ENCODE measurements around the gene CD5L. TPM values are rescaled to one million over a fixed set of nuclear protein-coding genes. Genes with fewer than 3 reads are reported as not detected.

CD5L gene
- polyA plus RNA-seq, 1 donor from 2014 or later, result not detected

DNA sequence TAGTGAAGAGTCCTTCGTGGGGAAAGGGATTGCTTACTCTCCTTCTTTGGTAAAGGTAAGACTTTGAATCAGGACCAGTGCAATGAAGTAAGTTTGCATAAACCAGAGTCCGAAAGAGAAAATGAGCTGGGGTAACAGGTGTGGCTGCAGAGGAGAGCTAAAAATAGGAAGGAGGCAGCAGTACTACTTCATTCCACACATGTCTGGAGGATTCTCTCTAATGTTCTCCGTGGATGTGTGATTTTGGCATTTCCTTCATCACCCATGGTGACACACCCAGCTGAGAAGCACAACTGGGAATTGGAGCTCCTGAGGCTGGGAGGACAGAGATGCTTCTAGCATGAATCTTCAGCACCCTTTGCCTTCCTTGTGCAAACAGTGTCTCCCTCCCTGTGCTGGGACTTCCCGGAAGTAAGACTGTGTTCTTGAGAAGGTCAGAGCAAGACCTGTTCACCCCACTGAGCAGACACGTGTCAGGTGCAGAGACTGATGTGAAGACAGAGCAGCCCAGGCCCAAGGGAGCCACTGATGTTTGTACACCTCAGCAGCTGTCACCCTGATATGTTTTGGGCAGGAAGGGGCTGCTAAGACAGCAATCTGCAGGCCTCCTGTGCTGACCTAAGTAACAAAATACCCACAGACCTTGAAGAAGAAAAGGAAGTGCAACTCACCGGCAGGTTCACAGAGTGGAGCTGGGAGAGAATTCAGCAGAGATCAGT is 35.0 kb downstream of the CD5L start:
- Histone ChIP-seq H3K79me2 (replicated peaks; ENCODE audit: insufficient read depth, low read length) (no peaks in the 10 kb centered on the region), H3K9ac (ENCODE audit: low read length) (no peak overlapping the region), H3K4me3 (ENCODE audit: low read length) (no peak overlapping the region), H3K4me2 (ENCODE audit: low read length) (no peak overlapping the region), H4K20me1 (ENCODE audit: insufficient read depth) (no peaks in the 10 kb centered on the region), H3K9me3 (ENCODE audit: low read length) (no peaks in the 10 kb centered on the region), H3F3A (ENCODE audit: insufficient read depth, low read length, poor library complexity, severe bottlenecking) (no peaks in the 10 kb centered on the region), H2AFZ (ENCODE audit: low read depth, low read length) (no peak overlapping the region), H3K27me3 (ENCODE audit: insufficient read depth, low read depth, low read length) (no peaks in the 10 kb centered on the region), H3K27ac (ENCODE audit: low read length) (no peak overlapping the region), H3K36me3 (ENCODE audit: insufficient read depth, low read length) (no peaks in the 10 kb centered on the region), H3K9me2 (ENCODE audit: insufficient read depth, low read length) (no peaks in the 10 kb centered on the region)
- TF ChIP-seq POLR2AphosphoS5 (IDR thresholded peaks at IDR 0.05), result no peak
- TF ChIP-seq RAD21 (conservative IDR thresholded peaks at IDR 0.05), result no peak
- TF ChIP-seq MXI1 (conservative IDR thresholded peaks at IDR 0.05; ENCODE audit: poor library complexity, severe bottlenecking), result no peak
- TF ChIP-seq EZH2 (IDR thresholded peaks at IDR 0.05; ENCODE audit: borderline replicate concordance, insufficient read depth, low read length, poor library complexity, severe bottlenecking), result no peak
- TF ChIP-seq TAF1 (IDR thresholded peaks at IDR 0.05; ENCODE audit: low read depth), result no peak
- TF ChIP-seq SMC3 (conservative IDR thresholded peaks at IDR 0.05; ENCODE audit: poor library complexity), result no peak
- TF ChIP-seq, protein P1, sequence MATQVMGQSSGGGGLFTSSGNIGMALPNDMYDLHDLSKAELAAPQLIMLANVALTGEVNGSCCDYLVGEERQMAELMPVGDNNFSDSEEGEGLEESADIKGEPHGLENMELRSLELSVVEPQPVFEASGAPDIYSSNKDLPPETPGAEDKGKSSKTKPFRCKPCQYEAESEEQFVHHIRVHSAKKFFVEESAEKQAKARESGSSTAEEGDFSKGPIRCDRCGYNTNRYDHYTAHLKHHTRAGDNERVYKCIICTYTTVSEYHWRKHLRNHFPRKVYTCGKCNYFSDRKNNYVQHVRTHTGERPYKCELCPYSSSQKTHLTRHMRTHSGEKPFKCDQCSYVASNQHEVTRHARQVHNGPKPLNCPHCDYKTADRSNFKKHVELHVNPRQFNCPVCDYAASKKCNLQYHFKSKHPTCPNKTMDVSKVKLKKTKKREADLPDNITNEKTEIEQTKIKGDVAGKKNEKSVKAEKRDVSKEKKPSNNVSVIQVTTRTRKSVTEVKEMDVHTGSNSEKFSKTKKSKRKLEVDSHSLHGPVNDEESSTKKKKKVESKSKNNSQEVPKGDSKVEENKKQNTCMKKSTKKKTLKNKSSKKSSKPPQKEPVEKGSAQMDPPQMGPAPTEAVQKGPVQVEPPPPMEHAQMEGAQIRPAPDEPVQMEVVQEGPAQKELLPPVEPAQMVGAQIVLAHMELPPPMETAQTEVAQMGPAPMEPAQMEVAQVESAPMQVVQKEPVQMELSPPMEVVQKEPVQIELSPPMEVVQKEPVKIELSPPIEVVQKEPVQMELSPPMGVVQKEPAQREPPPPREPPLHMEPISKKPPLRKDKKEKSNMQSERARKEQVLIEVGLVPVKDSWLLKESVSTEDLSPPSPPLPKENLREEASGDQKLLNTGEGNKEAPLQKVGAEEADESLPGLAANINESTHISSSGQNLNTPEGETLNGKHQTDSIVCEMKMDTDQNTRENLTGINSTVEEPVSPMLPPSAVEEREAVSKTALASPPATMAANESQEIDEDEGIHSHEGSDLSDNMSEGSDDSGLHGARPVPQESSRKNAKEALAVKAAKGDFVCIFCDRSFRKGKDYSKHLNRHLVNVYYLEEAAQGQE (IDR thresholded peaks at IDR 0.05; ENCODE audit: borderline replicate concordance), result no peak
- TF ChIP-seq EP300 (conservative IDR thresholded peaks at IDR 0.05; ENCODE audit: poor library complexity, severe bottlenecking), result no peak
- TF ChIP-seq, protein P2, sequence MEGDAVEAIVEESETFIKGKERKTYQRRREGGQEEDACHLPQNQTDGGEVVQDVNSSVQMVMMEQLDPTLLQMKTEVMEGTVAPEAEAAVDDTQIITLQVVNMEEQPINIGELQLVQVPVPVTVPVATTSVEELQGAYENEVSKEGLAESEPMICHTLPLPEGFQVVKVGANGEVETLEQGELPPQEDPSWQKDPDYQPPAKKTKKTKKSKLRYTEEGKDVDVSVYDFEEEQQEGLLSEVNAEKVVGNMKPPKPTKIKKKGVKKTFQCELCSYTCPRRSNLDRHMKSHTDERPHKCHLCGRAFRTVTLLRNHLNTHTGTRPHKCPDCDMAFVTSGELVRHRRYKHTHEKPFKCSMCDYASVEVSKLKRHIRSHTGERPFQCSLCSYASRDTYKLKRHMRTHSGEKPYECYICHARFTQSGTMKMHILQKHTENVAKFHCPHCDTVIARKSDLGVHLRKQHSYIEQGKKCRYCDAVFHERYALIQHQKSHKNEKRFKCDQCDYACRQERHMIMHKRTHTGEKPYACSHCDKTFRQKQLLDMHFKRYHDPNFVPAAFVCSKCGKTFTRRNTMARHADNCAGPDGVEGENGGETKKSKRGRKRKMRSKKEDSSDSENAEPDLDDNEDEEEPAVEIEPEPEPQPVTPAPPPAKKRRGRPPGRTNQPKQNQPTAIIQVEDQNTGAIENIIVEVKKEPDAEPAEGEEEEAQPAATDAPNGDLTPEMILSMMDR (IDR thresholded peaks at IDR 0.05; ENCODE audit: poor library complexity, severe bottlenecking), result no peak

DNA sequence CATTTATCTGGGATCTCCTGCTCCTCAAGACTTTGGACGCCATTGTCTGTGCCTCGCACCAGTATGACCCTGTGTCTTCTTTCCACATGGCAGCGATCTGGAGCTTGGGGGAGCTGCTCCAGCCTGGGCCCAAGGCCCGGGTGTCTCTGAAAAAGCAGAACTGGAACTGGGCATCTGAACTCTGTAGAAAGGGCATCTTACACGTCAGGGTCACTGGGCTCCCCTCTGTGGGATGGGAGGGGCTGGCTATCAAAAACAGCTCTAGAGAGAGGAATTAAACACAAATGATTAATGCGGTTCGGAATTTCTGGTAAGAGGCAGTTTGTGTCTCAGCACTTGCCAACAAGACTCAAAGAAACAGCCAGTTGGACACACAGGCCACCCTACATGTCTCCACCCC is 37.8 kb downstream of the CD5L start:
- no peaks in the 10 kb centered on the region for H3F3A ChIP-seq (ENCODE audit: insufficient read depth, low read length, poor library complexity, severe bottlenecking)
- no peaks in the 10 kb centered on the region for H3K79me2 ChIP-seq (replicated peaks; ENCODE audit: insufficient read depth, low read length)
- no peak overlapping the region for H3K9ac ChIP-seq (ENCODE audit: low read length)
- no peaks in the 10 kb centered on the region for H3K27me3 ChIP-seq (ENCODE audit: insufficient read depth, low read depth, low read length)
- no peak overlapping the region for H3K4me2 ChIP-seq (ENCODE audit: low read length)
- H3K36me3 ChIP-seq (ENCODE audit: insufficient read depth, low read length), result no peaks in the 10 kb centered on the region
- no peaks in the 10 kb centered on the region for H3K9me2 ChIP-seq (ENCODE audit: insufficient read depth, low read length)
- TF ChIP-seq SMC3 (conservative IDR thresholded peaks at IDR 0.05; ENCODE audit: poor library complexity) (no peak), POLR2AphosphoS5 (IDR thresholded peaks at IDR 0.05) (no peak), RAD21 (conservative IDR thresholded peaks at IDR 0.05) (no peak), TAF1 (IDR thresholded peaks at IDR 0.05; ENCODE audit: low read depth) (no peak), EP300 (conservative IDR thresholded peaks at IDR 0.05; ENCODE audit: poor library complexity, severe bottlenecking) (no peak), EZH2 (IDR thresholded peaks at IDR 0.05; ENCODE audit: borderline replicate concordance, insufficient read depth, low read length, poor library complexity, severe bottlenecking) (no peak), MXI1 (conservative IDR thresholded peaks at IDR 0.05; ENCODE audit: poor library complexity, severe bottlenecking) (no peak)
- TF ChIP-seq, protein P1 (IDR thresholded peaks at IDR 0.05; ENCODE audit: borderline replicate concordance), result no peak
- TF ChIP-seq, protein P2 (IDR thresholded peaks at IDR 0.05; ENCODE audit: poor library complexity, severe bottlenecking), result no peak
- H2AFZ ChIP-seq (ENCODE audit: low read depth, low read length), result no peak overlapping the region
- no peak overlapping the region for H3K4me3 ChIP-seq (ENCODE audit: low read length)
- no peaks in the 10 kb centered on the region for H4K20me1 ChIP-seq (ENCODE audit: insufficient read depth)
- H3K9me3 ChIP-seq (ENCODE audit: low read length), result no peaks in the 10 kb centered on the region
- H3K27ac ChIP-seq (ENCODE audit: low read length), result no peak overlapping the region

All from neural cell (in vitro differentiated cells).